Ovary (tissue), 3 donors: ENCODE measurements around the gene INAVA.

Source experiments
- EP300 ChIP-seq: sonication (generic); formaldehyde crosslinking; IDR thresholded peaks from one replicate; pipeline ENCODE4 v1.6.1; 2017; ENCODE audit warnings: antibody characterized with exemption
- TF ChIP-seq, protein P1 (sequence below), 3 donors: fragments of 450-650 bp in 2 of 3; fragments of 200-600 bp in 1 of 3; IDR thresholded peaks; one replicate each; pipeline versions ENCODE4 v1.5.1 to v1.8.0; 2016 to 2022; ENCODE audit warnings: antibody characterized with exemption in 3 of 3, mild to moderate bottlenecking in 1 of 3
- donor health status: DM: no; HTN: no; CAD: no.

DNA sequence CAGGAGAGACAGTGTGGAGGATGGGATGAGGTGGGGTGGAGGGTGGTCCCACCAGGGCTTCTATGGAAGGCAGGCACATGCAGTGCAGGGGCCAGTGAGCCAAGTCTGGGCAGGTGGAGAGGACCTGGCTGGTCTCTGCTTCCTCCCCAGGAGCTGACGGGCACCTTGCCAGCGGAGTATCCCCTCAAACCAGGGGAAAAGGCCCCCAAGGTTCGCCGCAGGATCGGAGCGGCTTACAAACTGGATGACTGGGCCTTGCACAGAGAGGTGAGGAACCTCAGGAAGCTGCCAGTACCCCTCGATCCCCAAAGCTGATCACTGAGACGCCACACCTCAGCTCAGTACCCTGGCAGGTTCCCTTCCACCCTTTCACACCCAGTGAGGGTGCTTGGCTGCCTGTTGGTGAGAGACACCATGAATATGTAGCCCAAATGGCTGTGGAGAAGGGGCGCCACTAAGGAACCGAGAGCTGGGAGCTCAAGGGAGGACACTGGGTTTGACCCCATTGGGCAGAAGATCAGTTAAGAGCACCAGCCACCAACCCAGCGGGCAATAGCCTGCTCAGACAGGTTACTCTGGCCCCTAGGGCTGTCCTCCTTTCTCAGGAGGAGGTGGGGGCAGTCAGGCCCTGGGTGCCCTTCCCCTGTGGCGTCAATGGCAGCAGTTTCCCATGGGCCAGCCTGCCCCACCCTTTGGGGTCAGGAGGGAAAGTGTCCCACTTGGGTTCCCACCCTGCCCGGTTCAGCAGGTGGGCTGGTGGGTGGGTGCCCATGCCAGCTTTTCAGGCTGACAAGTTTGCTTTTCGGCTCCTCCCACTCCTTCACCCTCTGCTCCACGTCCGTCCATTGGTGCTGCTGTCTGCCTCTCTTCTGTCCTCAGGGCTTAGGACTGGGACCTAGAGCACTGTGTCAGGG, 5.5 kb downstream of the INAVA start:
- TF ChIP-seq, protein P1, sequence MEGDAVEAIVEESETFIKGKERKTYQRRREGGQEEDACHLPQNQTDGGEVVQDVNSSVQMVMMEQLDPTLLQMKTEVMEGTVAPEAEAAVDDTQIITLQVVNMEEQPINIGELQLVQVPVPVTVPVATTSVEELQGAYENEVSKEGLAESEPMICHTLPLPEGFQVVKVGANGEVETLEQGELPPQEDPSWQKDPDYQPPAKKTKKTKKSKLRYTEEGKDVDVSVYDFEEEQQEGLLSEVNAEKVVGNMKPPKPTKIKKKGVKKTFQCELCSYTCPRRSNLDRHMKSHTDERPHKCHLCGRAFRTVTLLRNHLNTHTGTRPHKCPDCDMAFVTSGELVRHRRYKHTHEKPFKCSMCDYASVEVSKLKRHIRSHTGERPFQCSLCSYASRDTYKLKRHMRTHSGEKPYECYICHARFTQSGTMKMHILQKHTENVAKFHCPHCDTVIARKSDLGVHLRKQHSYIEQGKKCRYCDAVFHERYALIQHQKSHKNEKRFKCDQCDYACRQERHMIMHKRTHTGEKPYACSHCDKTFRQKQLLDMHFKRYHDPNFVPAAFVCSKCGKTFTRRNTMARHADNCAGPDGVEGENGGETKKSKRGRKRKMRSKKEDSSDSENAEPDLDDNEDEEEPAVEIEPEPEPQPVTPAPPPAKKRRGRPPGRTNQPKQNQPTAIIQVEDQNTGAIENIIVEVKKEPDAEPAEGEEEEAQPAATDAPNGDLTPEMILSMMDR (IDR thresholded peaks at IDR 0.05) = no peak
- TF ChIP-seq EP300 = no peak
